ENCODE measurements around the gene TRIM75. TPM values are rescaled to one million over a fixed set of nuclear protein-coding genes. Genes with fewer than 3 reads are reported as not detected.

Gene TRIM75
- total and polyA plus RNA-seq, 10 of the 15 experiments (the other 5 are each of a cell fraction or from before 2014, with no cell fraction given) = not detected

- ATAC-seq (no peak), FAIRE-seq (no peak), DNase-seq (ENCODE audit: low read depth, low spot score) (no peak)
- no peaks in the 10 kb centered on the region for H3K27me3 ChIP-seq (replicated peaks in 1 of 2; ENCODE audit: control insufficient read depth in 2 of 2, insufficient read depth in 2 of 2, low read length in 1 of 2)
- RAD21 ChIA-PET (ENCODE audit: unreplicated experiment) = no interaction called here
- H3K36me3 ChIP-seq (ENCODE audit: control insufficient read depth in 2 of 2, insufficient read depth in 2 of 2, low read length in 1 of 2) = no peaks in the 10 kb centered on the region; a peak in 1 of 4 replicates
- no peaks in the 10 kb centered on the region for H3K9me3 ChIP-seq (replicated peaks; ENCODE audit: control insufficient read depth, insufficient read depth, low read length)
- no peaks in the 10 kb centered on the region for H3K4me1 ChIP-seq (ENCODE audit: control insufficient read depth, insufficient read depth, low read length)
- H3K9ac ChIP-seq (ENCODE audit: control insufficient read depth, insufficient read depth, low read length) = no peak overlapping the region
- CTCF ChIA-PET = interaction anchor here (0.8 to 2.5 kb wide), 3 partner anchors 10 to 171 kb away, joined by 3 to 11 read pairs (median 3); no protein-coding TSS in a partner anchor
- POLR2A ChIA-PET = no interaction called here
- SMC1A ChIA-PET (ENCODE audit: uncharacterized antibody, unreplicated experiment) = interaction anchor here (0.6 kb wide), 2 partner anchors 85 to 1380 kb away, joined by 3 read pairs; no protein-coding TSS in a partner anchor
- BruUV-seq (replicated peaks) = no TSS peak
- H3K4me2 ChIP-seq (ENCODE audit: control insufficient read depth, insufficient read depth) = no peak overlapping the region
- in situ Hi-C loops (cut with MboI) = no loop called here
- H4K20me1 ChIP-seq (ENCODE audit: control insufficient read depth, insufficient read depth) = no peaks in the 10 kb centered on the region
- H3K4me3 ChIP-seq = no peak overlapping the region
- TF ChIP-seq MXI1 (IDR thresholded peaks at IDR 0.05; ENCODE audit: low read depth, low read length) (no peak), ZNF24 (IDR thresholded peaks at IDR 0.05) (no peak), DPF2 (IDR thresholded peaks at IDR 0.05) (no peak), E2F8 (IDR thresholded peaks at IDR 0.05; ENCODE audit: low read depth, partially characterized antibody) (no peak), NKRF (conservative IDR thresholded peaks at IDR 0.05) (no peak), PAX8 (IDR thresholded peaks at IDR 0.05) (no peak), PBX3 (IDR thresholded peaks at IDR 0.05; ENCODE audit: insufficient replicate concordance, low read depth, low read length) (no peak), SRF (IDR thresholded peaks at IDR 0.05; ENCODE audit: low read depth in 2 of 2, low read length in 2 of 2) (no peak), SREBF2 (IDR thresholded peaks at IDR 0.05; ENCODE audit: low read length) (no peak)
- no peaks in the 10 kb centered on the region; the same call in 1 of the 2 replicates for H3K79me2 ChIP-seq (ENCODE audit: control insufficient read depth, insufficient read depth, low read length)
- intact Hi-C loops (cut with micrococcal nuclease; ENCODE audit: unreplicated experiment) = no loop called here
- no peak overlapping the region for H2AFZ ChIP-seq (ENCODE audit: control insufficient read depth, low read depth, low read length)
- no peak overlapping the region for H3K27ac ChIP-seq (ENCODE audit: control insufficient read depth, insufficient read depth)
- WGBS (ENCODE audit: insufficient coverage, insufficient replicate concordance, low lambda C conversion rate, missing lambda C conversion rate) = over 99% methylated on average over 6 of the region's 6 CpGs
Measured at GRCh38 chr4:165106518-165106917, 52.9 kb downstream of the TRIM75 start.

Small RNAs within 50 kb of the gene (small RNA-seq; reads per million reads assigned to genes)
- gene AC106872.12 = not detected

Other genes with a start within 250 kb of the TRIM75 start
- 0.85 and 1.9 TPM in 2 replicates for gene APELA, start 176.7 kb upstream of the TRIM75 start, total RNA-seq (2014; rRNA removed)
- 0.55 and 0.89 TPM in 2 replicates for gene APELA, start 176.7 kb upstream of the TRIM75 start, total RNA-seq (2014; rRNA removed; fragmentation: Illumina TruSeq; extraction: Trizol)
- gene APELA, start 176.7 kb upstream of the TRIM75 start, total RNA-seq (2021) = 0.64 and 1.3 TPM in 2 replicates
- gene APELA, start 176.7 kb upstream of the TRIM75 start, polyA plus RNA-seq (2011; rRNA removed) = 6.9 and 13.1 TPM in 2 replicates
- gene APELA, start 176.7 kb upstream of the TRIM75 start, polyA plus RNA-seq (2014; fragmentation: Illumina TruSeq; extraction: Trizol) = 0.79 and 0.82 TPM in 2 replicates
- gene APELA, start 176.7 kb upstream of the TRIM75 start, polyA plus RNA-seq (2014; fragmentation: Nextera tagmentation; extraction: Ambion mirVana) = 1 to 10 TPM; 1.2 TPM
- gene APELA, start 176.7 kb upstream of the TRIM75 start, polyA plus RNA-seq (2014; rRNA removed) = 0.86 and 1.4 TPM in 2 replicates
- 1 to 10 TPM; 1.7 to 2.0 TPM for gene APELA, start 176.7 kb upstream of the TRIM75 start, polyA plus RNA-seq (2016; fragmentation: Nextera tagmentation; extraction: Ambion mirVana)
- gene TRIM61, start 76.2 kb upstream of the TRIM75 start, total RNA-seq (2014; rRNA removed) = 3.4 TPM in 2 replicates
- gene TRIM61, start 76.2 kb upstream of the TRIM75 start, total RNA-seq (2014; rRNA removed; fragmentation: Illumina TruSeq; extraction: Trizol) = 5.2 and 5.9 TPM in 2 replicates
- gene TRIM61, start 76.2 kb upstream of the TRIM75 start, total RNA-seq (2021) = 5.6 and 5.7 TPM in 2 replicates
- gene TRIM61, start 76.2 kb upstream of the TRIM75 start, polyA plus RNA-seq (2011; rRNA removed) = 3.2 and 4.0 TPM in 2 replicates
- gene TRIM61, start 76.2 kb upstream of the TRIM75 start, polyA plus RNA-seq (2014; fragmentation: Illumina TruSeq; extraction: Trizol) = 5.7 and 6.1 TPM in 2 replicates
- gene TRIM61, start 76.2 kb upstream of the TRIM75 start, polyA plus RNA-seq (2014; fragmentation: Nextera tagmentation; extraction: Ambion mirVana) = 1 to 10 TPM; 7.1 to 9.0 TPM
- gene TRIM61, start 76.2 kb upstream of the TRIM75 start, polyA plus RNA-seq (2014; rRNA removed) = 3.3 TPM in 2 replicates
- gene TRIM61, start 76.2 kb upstream of the TRIM75 start, polyA plus RNA-seq (2016; fragmentation: Nextera tagmentation; extraction: Ambion mirVana) = 10 to 100 TPM in 1 of 2 experiments, 1 to 10 TPM in 1; 8.5 to 10.9 TPM
- not detected in 2 replicates for gene TRIM60, start 21.9 kb upstream of the TRIM75 start, total RNA-seq (2014; rRNA removed)
- gene TRIM60, start 21.9 kb upstream of the TRIM75 start, total RNA-seq (2014; rRNA removed; fragmentation: Illumina TruSeq; extraction: Trizol) = not detected in 2 replicates
- not detected in 2 replicates for gene TRIM60, start 21.9 kb upstream of the TRIM75 start, total RNA-seq (2021)
- gene TRIM60, start 21.9 kb upstream of the TRIM75 start, polyA plus RNA-seq (2011; rRNA removed) = not detected in 2 replicates
- not detected in 2 replicates for gene TRIM60, start 21.9 kb upstream of the TRIM75 start, polyA plus RNA-seq (2014; fragmentation: Illumina TruSeq; extraction: Trizol)
- gene TRIM60, start 21.9 kb upstream of the TRIM75 start, polyA plus RNA-seq (2014; fragmentation: Nextera tagmentation; extraction: Ambion mirVana) = not detected
- not detected in 2 replicates for gene TRIM60, start 21.9 kb upstream of the TRIM75 start, polyA plus RNA-seq (2014; rRNA removed)
- gene TRIM60, start 21.9 kb upstream of the TRIM75 start, polyA plus RNA-seq (2016; fragmentation: Nextera tagmentation; extraction: Ambion mirVana) = not detected
- gene TMEM192, start 59.0 kb downstream of the TRIM75 start, total RNA-seq (2014; rRNA removed) = 10.0 and 16.0 TPM in 2 replicates
- gene TMEM192, start 59.0 kb downstream of the TRIM75 start, total RNA-seq (2014; rRNA removed; fragmentation: Illumina TruSeq; extraction: Trizol) = 10.1 and 10.4 TPM in 2 replicates
- 8.9 and 10.6 TPM in 2 replicates for gene TMEM192, start 59.0 kb downstream of the TRIM75 start, total RNA-seq (2021)
- gene TMEM192, start 59.0 kb downstream of the TRIM75 start, polyA plus RNA-seq (2011; rRNA removed) = 11.3 and 13.1 TPM in 2 replicates
- gene TMEM192, start 59.0 kb downstream of the TRIM75 start, polyA plus RNA-seq (2014; fragmentation: Illumina TruSeq; extraction: Trizol) = 13.2 and 16.0 TPM in 2 replicates
- 1 to 10 TPM; 1.8 to 3.8 TPM for gene TMEM192, start 59.0 kb downstream of the TRIM75 start, polyA plus RNA-seq (2014; fragmentation: Nextera tagmentation; extraction: Ambion mirVana)
- 8.6 and 10.7 TPM in 2 replicates for gene TMEM192, start 59.0 kb downstream of the TRIM75 start, polyA plus RNA-seq (2014; rRNA removed)
- 10 to 100 TPM; 10.0 to 13.1 TPM for gene TMEM192, start 59.0 kb downstream of the TRIM75 start, polyA plus RNA-seq (2016; fragmentation: Nextera tagmentation; extraction: Ambion mirVana)
- 12.8 and 15.4 TPM in 2 replicates for gene KLHL2, start 153.7 kb downstream of the TRIM75 start, total RNA-seq (2014; rRNA removed)
- 14.6 and 15.8 TPM in 2 replicates for gene KLHL2, start 153.7 kb downstream of the TRIM75 start, total RNA-seq (2014; rRNA removed; fragmentation: Illumina TruSeq; extraction: Trizol)
- 15.6 and 18.9 TPM in 2 replicates for gene KLHL2, start 153.7 kb downstream of the TRIM75 start, total RNA-seq (2021)
- gene KLHL2, start 153.7 kb downstream of the TRIM75 start, polyA plus RNA-seq (2011; rRNA removed) = 22.8 and 31.2 TPM in 2 replicates
- 12.9 and 19.2 TPM in 2 replicates for gene KLHL2, start 153.7 kb downstream of the TRIM75 start, polyA plus RNA-seq (2014; fragmentation: Illumina TruSeq; extraction: Trizol)
- gene KLHL2, start 153.7 kb downstream of the TRIM75 start, polyA plus RNA-seq (2014; fragmentation: Nextera tagmentation; extraction: Ambion mirVana) = 1 to 10 TPM; 8.6 TPM
- gene KLHL2, start 153.7 kb downstream of the TRIM75 start, polyA plus RNA-seq (2014; rRNA removed) = 12.4 and 17.5 TPM in 2 replicates
- 10 to 100 TPM in 1 of 2 experiments, 1 to 10 TPM in 1; 4.8 to 12.0 TPM for gene KLHL2, start 153.7 kb downstream of the TRIM75 start, polyA plus RNA-seq (2016; fragmentation: Nextera tagmentation; extraction: Ambion mirVana)

All from GM12878 (cell line).